ENCODE measurements around the gene SCN2A. TPM values are rescaled to one million over a fixed set of nuclear protein-coding genes. Genes with fewer than 3 reads are reported as not detected.
"Not testable (repeated sequence)": the region's sequence is repeated elsewhere in the genome, so short reads cannot be mapped to it uniquely, and the experiment has no call there.

The SCN2A gene
- total and polyA plus RNA-seq, 2 donors (not counting 1 experiment from before 2014, with no cell fraction given), result 0.22 to 0.24 TPM

- H4K20me1 ChIP-seq (ENCODE audit: control insufficient read depth, insufficient read depth, low read length, poor library complexity, severe bottlenecking); H2AFZ ChIP-seq (ENCODE audit: insufficient read depth, low read depth, low read length, poor library complexity, severe bottlenecking); H3K4me2 ChIP-seq (replicated peaks; ENCODE audit: low read depth, low read length, poor library complexity, severe bottlenecking); CTCF ChIA-PET; ATAC-seq (ENCODE audit: low read depth); H3K4me1 ChIP-seq (ENCODE audit: control insufficient read depth in 2 of 2, insufficient read depth in 2 of 2, low read length in 2 of 2); H3K4me3 Mint-ChIP-seq; H3K9ac ChIP-seq (ENCODE audit: low read length); H3K9me3 ChIP-seq (ENCODE audit: control extremely low read depth in 1 of 3, control insufficient read depth in 2 of 3, insufficient read depth in 1 of 3, low read length in 2 of 3); POLR2A ChIA-PET; H3K27ac ChIP-seq (ENCODE audit: low read length in 2 of 2); H3K9me3 Mint-ChIP-seq (ENCODE audit: insufficient read depth); H3K27ac Mint-ChIP-seq; intact Hi-C loops (cut with micrococcal nuclease); H3K4me3 ChIP-seq (ENCODE audit: control extremely low read depth in 1 of 5, extremely low read depth in 1 of 5, insufficient read depth in 1 of 5, low read depth in 2 of 5, low read length in 4 of 5); H3K79me2 ChIP-seq (ENCODE audit: control insufficient read depth, insufficient read depth, low read length); H3K36me3 ChIP-seq (replicated peaks in 1 of 2; ENCODE audit: control extremely low read depth in 1 of 2, control insufficient read depth in 1 of 2, extremely low read depth in 1 of 2, insufficient read depth in 2 of 2, low read length in 1 of 2); H3K27me3 Mint-ChIP-seq; H3K27me3 ChIP-seq (replicated peaks in 1 of 4; ENCODE audit: control extremely low read depth in 1 of 4, control insufficient read depth in 3 of 4, insufficient read depth in 4 of 4, low read length in 3 of 4); H3K4me1 Mint-ChIP-seq; DNase-seq: not testable (repeated sequence)
- 100% methylated on average over 1 of the region's 2 CpGs for WGBS (ENCODE audit: insufficient coverage)
These were observed 105.1 kb downstream of the SCN2A start for GRCh38 chr2:165344276-165344675.

- TF ChIP-seq CTCF (IDR thresholded peaks at IDR 0.05) (no peak), EZH2 (IDR thresholded peaks at IDR 0.05; ENCODE audit: borderline replicate concordance, insufficient read depth, low read depth, low read length, poor library complexity, severe bottlenecking) (no peak)
- no peaks in the 10 kb centered on the region for H3K79me2 ChIP-seq (ENCODE audit: control insufficient read depth, insufficient read depth, low read length)
- 43% methylated on average over 1 of the region's 1 CpG for WGBS (ENCODE audit: insufficient coverage)
- H3K4me3 ChIP-seq (ENCODE audit: control extremely low read depth in 1 of 5, extremely low read depth in 1 of 5, insufficient read depth in 1 of 5, low read depth in 2 of 5, low read length in 4 of 5), result no peak overlapping the region
- H3K27me3 Mint-ChIP-seq, result no peaks in the 10 kb centered on the region
- no peak overlapping the region for H3K27ac Mint-ChIP-seq
- H3K36me3 ChIP-seq (replicated peaks in 1 of 2; ENCODE audit: control extremely low read depth in 1 of 2, control insufficient read depth in 1 of 2, extremely low read depth in 1 of 2, insufficient read depth in 2 of 2, low read length in 1 of 2), result no peaks in the 10 kb centered on the region
- CTCF ChIA-PET, result no interaction called here
- peaks cover 1% of the 10 kb centered on the region for H3K4me1 Mint-ChIP-seq
- H3K9me3 Mint-ChIP-seq (ENCODE audit: insufficient read depth), result no peaks in the 10 kb centered on the region
- H3K9me3 ChIP-seq (ENCODE audit: control extremely low read depth in 1 of 3, control insufficient read depth in 2 of 3, insufficient read depth in 1 of 3, low read length in 2 of 3), result no peaks in the 10 kb centered on the region
- POLR2A ChIA-PET, result no interaction called here
- H4K20me1 ChIP-seq (ENCODE audit: control insufficient read depth, insufficient read depth, low read length, poor library complexity, severe bottlenecking), result no peaks in the 10 kb centered on the region
- H3K27me3 ChIP-seq (replicated peaks in 1 of 4; ENCODE audit: control extremely low read depth in 1 of 4, control insufficient read depth in 3 of 4, insufficient read depth in 4 of 4, low read length in 3 of 4), result no peaks in the 10 kb centered on the region
- H2AFZ ChIP-seq (ENCODE audit: insufficient read depth, low read depth, low read length, poor library complexity, severe bottlenecking), result no peak overlapping the region
- no peak for ATAC-seq (ENCODE audit: low read depth)
- no peak overlapping the region for H3K4me2 ChIP-seq (replicated peaks; ENCODE audit: low read depth, low read length, poor library complexity, severe bottlenecking)
- no peak for DNase-seq
- intact Hi-C loops (cut with micrococcal nuclease), result no loop called here
- no peak overlapping the region for H3K27ac ChIP-seq (ENCODE audit: low read length in 2 of 2)
- H3K4me3 Mint-ChIP-seq, result no peak overlapping the region
- H3K9ac ChIP-seq (ENCODE audit: low read length), result no peak overlapping the region
- no peaks in the 10 kb centered on the region for H3K4me1 ChIP-seq (ENCODE audit: control insufficient read depth in 2 of 2, insufficient read depth in 2 of 2, low read length in 2 of 2)
These were observed 109.2 kb downstream of the SCN2A start for GRCh38 chr2:165348441-165348840.
